Activated CD4-positive, alpha-beta T cell treated with anti-CD3 and anti-CD28 coated beads for 4 hours (primary cell): ENCODE data around the gene PBX4.
"Not testable (repeated sequence)": the region's sequence is repeated elsewhere in the genome, so short reads cannot be mapped to it uniquely, and the experiment has no call there.

Experiments
- DNase-seq, 2 donors: peaks; one replicate each; pipeline ENCODE4 v3.0.0-alpha.2; 2020

Gene PBX4

DNA sequence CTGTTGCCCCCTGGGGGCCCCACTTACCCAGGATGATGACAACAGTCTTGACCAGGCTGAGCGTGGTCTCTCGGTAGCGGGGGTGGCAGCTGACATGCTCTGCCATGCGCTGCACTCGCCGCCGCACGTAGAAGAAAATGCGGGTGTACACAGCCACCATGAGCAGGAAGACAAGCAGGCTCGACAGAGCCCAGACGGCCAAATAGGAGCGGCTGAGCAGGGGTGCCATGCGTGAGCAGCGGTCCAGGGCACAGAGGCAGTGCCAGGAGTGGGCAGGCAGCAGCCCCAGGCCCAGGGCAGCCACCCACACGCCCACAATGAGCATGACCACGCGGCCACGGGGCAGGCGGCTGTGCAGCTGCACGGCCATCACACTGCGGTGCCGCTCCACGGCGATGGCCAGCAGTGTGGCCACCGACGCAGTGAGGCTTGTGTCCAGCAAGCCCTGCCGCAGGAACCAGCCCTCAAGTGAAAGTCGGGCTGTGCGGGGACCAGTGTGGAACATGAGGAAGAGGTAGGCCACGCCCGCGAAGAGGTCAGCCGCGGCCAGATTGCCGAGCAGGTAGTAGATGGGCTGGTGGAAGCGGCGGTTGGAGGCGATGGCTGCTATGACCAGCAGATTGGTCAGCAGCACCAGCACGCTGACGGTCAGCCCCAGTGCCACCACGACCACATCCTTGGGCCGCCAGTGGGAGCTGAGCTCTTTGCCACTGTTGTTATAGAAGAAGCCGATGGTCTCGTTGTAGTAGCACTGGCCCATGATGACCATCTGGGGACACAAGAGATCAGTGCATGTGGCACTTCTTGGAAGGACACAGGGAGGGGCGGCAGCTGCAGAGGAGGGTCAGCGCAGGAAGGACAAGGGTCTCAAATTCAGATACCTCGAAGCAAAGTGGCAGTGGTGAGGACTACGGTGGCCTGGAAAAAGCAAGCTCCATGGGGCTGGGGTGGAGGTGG is 8.3 kb upstream of the PBX4 start:
- no peak for DNase-seq

DNA sequence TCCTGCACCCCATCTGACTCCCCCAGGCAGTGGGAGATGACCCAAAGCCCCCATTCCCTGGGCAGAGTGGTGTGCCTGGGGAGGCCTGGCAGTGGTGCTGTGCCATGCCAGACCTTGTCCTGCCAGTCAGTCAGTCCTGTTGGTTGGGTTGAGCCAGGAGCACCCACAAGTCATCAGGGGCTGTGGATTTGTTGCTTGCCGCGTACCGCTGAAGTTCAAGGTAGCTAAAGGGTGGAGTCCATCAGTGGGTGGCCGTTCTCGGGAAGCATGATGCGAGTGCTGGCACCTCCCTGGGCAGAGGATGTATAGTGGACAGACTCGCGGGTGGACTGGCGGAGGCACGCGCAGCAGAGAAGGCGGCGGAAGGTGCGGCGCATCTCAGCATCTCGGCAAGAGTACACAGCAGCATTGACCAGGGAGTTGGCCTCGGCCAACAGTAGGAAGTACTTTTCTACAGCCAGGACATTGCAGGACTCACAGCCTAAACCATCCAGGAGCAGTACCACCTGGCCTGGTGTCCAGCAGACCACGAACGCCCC is 5.6 kb upstream of the PBX4 start:
- no peak for DNase-seq

DNA sequence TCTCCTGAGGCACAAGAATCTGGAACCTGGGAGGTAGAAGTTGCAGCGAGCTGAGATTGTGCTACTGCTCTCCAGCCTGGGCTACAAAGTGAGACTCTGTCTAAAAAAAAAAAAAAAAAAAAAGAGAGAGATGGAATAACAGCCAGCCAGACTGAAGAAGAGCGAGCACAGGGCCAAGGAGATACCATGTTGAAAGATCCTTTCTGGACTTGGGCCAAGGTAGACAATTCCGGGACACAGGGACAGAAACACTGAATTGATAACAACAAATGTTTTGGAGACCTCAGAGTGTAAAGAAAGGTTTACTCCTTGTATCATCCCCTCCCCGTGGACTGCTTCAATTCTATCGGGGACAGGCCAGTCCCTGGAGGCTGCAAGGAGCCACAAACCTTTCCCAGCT is 4.9 kb upstream of the PBX4 start:
- DNase-seq, result no peak

DNA sequence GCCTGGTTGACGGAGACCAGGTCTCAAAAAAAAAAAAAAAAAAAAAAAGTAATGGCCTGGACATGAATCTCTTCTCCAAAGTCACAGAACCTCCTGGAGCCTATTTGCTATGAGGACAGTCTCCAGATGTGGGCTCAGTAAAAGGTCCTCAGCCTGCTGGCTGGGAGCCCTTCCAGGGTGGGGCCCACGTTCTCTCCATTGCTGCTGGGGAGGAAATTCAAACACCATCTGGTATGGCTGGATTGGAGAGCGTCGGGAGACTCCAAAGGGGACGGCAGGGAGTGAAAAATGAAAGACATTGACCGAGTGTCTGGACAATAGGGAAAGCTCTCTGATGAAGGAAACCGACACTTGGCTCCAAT is 1.3 kb upstream of the PBX4 start:
- no peak for DNase-seq

DNA sequence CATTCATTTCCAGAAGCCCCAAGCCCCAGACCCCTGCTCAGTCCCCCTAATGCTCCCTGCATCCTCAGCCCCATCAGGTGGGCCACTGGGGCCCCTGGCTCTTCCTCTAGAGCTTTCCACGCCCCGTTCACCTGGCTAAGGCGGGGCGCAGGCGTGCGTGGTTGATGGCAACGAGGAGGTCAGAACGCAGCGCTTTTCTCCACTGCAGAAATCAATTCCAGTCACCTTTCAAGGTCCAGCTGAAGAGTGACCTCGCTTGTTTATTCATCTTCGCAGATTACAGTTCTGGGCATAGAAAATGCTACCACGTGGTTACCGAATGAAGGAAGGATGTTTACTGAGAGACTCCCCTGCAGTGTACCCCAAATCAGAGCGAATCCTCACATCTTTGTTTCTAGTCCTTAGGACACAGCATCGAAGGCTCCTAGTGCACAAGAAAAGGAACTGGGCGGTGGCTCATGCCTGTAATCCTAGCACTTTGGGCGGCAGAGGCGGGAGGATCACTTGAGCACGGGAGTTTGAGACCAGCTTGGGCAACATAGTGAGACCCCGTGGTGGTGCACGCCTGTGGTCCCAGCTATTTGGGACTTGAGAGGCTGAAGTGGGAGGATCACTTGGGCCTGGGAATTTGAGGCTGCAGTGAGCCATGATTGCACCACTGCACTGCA is 828 bp upstream of the PBX4 start:
- no peak for DNase-seq

DNA sequence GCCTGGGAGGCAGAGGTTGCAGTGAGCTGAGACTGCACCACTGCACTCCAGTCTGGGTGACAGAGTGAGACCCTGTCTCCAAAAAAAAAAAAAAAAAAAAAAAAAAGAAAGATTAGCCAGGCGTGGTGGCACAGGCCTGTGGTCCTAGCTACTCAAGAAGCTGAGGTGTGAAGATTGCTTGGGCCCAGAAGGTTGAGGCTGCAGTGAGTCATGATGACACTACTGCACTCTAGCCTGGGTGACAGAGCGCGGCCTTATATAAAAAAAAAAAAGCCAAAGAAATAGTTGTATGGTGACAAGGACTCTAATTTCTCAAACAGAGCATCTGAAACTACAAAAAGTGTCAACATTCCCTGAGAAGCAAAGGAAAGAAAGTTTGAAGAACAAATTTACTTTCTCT is 3.4 kb downstream of the PBX4 start:
- DNase-seq, result peak; percentile 35 to 37

- no peak for DNase-seq
Measured at GRCh38 chr19:19613506-19613905, 5.0 kb downstream of the PBX4 start.

GRCh38 chr19:19610376-19611202 is 7.9 kb downstream of the PBX4 start:
- no peak for DNase-seq

GRCh38 chr19:19606686-19607085 is 11.8 kb downstream of the PBX4 start:
- not testable (repeated sequence) for DNase-seq

DNA sequence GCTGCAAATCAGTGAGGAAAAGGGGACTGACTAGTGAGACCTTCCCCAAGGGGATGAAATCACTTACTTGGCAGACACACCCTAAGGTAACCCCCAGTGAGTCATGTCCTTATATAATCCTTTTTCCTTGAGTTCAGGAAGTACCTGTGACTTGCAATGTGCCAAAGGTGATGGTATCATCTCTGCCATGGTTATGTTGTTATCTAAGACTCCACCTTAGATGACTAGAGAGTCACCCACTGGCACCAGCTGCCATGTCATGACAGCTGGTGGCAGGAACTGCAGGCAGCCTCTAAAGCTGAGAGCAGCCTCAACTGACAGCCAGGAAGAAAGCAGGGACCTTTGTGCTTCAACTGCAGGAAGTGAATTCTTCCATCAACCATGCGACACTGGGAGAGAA is 12.5 kb downstream of the PBX4 start:
- DNase-seq, result peak; percentile 63 to 69

DNA sequence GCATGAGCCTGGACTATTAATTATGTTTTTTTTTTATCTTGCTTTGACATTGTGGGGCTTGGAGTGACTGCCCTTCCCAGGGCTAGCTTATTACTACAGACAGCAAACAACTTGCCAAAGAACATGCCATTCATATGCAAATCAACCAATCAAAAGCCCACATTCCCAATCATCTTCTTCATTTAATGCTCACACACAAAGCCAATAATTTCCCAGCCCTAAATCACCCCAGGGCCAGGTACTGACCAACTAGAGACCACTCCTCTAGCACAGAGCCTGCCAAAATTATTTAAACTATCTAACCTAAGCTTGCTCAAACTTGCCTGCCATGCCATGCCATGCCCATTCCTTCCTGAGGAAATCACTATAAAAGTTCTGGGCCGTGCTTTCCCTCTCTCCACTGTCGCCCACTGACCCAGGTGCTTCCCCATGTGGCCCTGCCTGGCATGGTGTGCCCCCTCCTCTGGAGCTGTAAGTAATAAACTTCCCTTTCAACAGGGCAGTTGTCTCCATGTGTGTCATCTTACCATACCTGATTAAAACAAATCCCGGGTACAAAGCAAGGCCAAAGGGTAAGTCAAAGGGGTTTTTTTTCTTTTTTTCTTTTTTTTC is 15.7 kb downstream of the PBX4 start:
- DNase-seq, result no peak

DNA sequence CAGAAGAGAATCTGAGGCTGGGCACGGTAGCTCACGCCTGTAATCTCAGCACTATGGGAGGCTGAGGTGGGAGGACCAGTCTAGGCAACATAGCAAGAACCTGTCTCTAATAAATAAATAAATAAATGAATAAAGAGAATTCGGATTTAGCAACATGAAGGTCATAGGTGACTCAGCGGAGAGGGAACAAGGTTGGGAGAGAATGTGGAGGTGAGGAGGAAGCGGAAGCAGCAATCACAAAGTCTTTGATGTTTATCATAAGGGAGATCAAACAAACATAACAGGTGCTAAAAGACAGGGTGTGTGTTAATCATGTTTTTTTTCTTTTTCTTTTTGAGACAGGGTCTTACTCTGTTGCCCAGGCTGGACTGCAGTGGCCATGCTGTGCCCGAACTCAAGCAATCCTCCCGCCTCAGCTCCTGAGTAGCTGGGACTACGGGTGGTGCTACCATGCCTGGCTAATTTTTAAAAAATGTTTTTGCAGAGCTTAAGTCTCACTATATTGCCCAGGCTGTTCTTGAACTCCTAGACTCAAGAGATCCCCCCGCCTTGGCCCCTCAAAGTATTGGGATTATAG is 16.3 kb downstream of the PBX4 start:
- DNase-seq, result peak; percentile 47 to 53

DNA sequence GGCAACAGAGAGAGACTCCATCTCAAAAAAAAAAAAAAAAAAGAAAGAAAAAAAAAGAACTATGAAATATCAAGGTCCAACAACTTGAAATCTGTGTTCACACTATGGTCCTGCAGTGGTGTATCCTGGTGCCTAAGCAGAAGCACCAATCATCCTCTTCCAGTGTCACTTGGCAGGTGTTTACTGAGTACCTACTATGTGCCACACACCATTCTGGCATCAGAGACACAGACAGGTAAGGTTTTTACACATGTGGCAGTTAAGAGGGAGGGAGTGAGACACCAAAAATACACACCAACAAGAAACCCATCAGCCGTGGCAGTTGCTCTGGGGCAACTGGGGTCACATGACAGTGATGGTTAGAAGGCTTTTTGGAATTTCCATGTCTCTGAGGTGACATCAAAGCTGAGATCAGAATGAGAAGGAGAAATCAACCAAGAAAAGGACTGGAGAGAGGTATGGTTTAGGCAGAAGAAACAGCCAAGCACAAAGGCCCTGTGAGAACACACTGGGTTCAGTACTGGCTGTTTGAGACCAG is 17.6 kb downstream of the PBX4 start:
- DNase-seq, result no peak

DNA sequence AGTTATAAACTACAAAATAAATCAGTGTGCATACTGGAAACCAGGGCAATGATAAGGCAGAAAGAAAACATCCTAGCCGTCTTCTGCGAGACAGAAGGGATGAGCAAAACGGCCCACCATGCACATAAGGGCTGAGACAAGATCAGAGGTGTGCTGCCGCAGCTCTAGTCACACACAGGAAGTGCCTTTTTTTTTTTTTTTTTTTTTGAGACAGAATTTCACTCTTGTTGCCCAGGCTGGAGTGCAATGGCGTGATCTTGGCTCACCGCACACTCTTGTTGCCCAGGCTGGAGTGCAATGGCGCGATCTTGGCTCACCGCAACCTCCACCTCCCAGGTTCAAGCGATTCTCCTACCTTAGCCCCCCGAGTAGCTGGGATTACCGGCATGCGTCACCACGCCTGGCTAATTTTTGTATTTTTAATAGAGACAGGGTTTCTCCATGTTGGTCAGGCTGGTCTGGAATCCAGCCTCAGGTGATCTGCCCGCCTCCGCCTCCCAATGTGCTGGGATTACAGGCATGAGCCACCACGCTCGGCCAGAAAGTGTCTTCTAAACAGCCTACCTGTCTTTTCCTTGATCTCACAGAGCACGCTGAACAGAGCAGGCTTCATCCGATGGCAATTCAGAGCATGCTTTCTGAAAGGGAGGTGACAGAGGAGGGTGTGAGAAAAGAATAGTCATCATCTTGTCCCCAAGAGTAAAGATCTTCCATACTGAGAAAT is 19.6 kb downstream of the PBX4 start:
- peak; percentile 62 to 69 for DNase-seq

DNA sequence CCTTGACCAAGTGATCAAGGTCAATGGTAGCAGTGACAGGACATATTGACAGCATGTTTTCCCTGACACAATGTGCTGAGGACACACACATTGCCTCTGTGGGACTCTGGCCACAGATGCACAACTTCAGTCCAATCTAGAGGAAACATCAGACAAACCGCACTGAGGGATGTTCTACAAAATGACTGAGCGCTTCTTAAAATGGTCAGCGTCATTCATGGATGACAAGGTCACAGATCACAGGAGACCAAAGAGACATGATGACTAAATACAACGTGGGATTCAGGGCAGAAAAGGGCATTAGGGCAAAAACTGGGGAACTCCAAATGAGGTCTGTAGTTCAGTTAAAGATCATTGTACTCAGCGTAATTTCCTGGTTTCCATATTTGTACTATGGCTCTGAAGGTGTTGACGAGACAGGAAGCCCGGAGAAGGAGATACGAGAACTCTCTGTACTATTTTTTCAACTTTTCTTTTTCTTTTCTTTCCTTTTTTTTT is 20.6 kb downstream of the PBX4 start:
- peak; percentile 57 to 63 for DNase-seq

DNA sequence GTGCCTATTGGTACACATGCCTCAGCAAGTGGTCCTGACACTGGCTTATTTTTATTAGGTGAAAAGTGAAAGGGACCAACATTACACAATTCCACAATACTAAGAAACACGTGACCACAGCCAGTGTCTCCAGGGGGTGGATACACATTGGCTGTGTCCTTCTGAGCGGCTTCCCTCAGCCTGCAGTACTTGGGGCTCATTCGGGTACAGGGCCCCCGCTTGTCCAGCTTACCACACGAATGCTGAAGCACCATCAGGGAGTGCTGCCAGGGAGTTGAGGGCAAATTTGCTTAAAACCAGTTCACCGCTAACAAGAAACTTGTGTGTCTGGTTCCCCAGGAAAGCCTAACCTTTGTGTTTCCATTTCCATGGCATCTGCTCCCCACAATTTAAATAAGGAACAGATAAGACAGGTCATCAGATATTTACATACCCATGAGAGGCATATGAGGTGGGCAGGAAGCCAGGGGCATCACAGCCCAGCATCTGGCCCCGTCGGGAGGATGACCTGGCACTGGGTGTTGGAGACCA is 23.3 kb downstream of the PBX4 start:
- no peak for DNase-seq

- DNase-seq, result peak; percentile 24 to 32
Measured at GRCh38 chr19:19594381-19594780, 24.1 kb downstream of the PBX4 start.

GRCh38 chr19:19592690-19593089 is 25.8 kb downstream of the PBX4 start:
- DNase-seq, result no peak

GRCh38 chr19:19591133-19591825 is 27.2 kb downstream of the PBX4 start:
- DNase-seq, result peak; percentile 73 to 75

- no peak for DNase-seq
Measured at GRCh38 chr19:19588546-19588945, 29.9 kb downstream of the PBX4 start.
